MV-4-11 (cell line): ENCODE results near the gene UTY.

Experiments
- DNase-seq: peaks from one replicate; lab custom pipeline; 2025; lab: John Stamatoyannopoulos, UW

The UTY gene

GRCh38 chrY:13479828-13480227 is at the start of gene UTY:
Gene UTY (minus strand): TSS chrY:13480033. CDS start chrY:13479665, 368 bp downstream.
- peak; percentile 93 for DNase-seq

DNA sequence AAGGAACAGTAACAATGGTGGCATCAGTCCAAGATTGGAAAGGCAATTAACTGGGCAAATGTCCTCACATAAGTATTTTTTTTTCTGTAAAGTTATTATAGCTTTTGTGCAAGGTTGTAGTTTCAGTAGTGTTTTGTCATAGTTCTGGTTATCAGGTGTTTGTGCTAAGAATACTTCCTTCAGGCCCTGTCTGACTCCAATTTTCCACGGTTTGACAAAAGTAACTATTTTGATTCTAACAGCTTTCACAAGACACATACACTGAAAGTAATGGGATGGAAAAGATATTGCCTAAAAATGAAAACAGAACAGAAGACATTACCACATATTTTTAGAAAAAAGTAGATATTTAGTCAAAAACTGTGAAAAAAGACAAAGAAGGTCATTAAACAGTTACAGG is 40.6 kb upstream of the UTY start:
- no peak for DNase-seq

DNA sequence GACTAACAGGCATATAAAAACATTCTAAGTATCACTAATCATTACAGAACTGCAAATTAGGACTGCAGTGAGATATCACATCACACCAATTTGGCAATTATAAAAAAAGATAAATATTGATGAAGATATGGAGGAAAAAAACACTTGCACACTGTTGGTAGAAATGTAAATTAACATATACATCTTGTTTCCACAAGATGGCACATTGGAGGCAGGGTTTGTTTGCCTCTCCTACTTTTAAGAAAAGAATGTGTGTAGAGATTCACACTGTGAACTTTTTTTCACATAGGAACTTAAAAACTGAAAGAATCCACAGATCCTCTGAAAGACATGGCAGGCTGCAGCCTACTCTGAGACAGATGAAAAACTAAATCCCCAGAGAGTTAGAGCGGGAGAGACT is 21.4 kb upstream of the UTY start:
- DNase-seq: peak; percentile 6

- no peak for DNase-seq
Observed at GRCh38 chrY:13493737-13494136, 13.9 kb upstream of the UTY start.

DNA sequence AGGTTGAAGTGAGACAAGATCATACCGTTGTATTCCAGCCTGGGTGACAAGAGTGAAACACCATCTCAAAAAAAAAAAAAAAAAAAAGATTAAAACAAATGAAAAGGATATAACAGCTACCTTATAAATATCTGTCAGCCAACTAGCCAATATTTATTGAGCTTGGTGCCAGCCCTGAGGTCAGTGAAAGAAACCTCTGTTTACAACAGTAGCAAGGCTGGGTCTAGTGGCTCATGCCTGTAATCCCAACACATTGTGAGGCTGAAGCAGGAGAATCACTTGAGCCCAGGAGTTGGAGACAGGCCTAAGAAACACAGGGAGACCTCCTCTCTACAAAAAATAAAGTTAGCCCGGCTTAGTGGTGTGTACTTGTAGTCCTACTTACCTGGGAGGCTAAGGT is 12.6 kb upstream of the UTY start:
- no peak for DNase-seq

GRCh38 chrY:13488738-13489137 is 8.9 kb upstream of the UTY start:
- no peak for DNase-seq

DNA sequence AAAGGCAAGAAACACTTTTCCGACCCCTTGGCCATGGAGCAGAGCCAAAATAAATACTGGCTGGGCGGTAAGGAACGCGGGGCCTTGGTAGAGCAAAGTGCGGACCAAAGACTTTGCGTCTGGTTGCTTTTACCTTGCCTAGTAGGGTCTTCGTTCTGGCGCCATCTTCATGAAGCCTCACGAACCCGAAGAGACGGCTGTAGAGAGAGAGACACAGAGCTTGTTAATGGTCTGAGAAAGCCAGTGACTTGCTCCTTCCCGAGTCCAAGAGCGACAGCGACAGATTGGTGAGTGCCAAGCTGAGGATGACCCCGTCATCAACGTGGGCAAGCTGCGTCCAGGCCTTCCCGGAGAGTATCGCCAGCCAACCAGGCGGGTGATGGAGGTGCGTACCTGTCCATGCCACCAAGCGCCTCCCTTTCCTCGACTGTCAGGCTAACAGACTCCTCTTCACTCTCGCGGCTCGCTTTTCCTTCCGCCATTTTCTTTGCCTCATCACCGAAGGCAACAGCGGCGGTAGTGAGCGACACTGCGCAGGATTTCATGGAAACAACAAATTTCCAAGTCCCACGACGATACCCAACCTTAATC is 617 bp downstream of the UTY start:
- no peak for DNase-seq

- DNase-seq: peak; percentile 68
Observed at GRCh38 chrY:13478126-13478785, 1.6 kb downstream of the UTY start.

GRCh38 chrY:13474997-13475396 is 4.8 kb downstream of the UTY start:
- DNase-seq: no peak

DNA sequence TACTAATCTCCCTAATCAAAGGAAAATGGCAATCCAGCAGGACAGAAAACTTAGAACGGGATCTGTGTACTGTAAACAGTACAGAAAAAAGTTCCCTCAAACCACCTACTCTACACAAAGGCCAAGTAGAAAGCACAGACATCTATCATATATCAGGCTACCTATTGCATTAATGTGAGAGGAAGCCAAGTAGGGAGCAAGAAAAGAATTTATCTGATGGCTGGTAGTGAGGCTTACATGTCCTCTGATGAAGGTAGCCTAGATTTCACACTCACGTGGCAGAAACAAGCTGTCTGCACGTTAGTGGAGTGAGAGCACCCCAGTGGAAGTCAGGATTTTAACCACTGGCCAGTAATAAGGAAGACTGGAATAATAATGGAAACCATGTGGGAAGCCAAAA is 28.3 kb downstream of the UTY start:
- no peak for DNase-seq

DNA sequence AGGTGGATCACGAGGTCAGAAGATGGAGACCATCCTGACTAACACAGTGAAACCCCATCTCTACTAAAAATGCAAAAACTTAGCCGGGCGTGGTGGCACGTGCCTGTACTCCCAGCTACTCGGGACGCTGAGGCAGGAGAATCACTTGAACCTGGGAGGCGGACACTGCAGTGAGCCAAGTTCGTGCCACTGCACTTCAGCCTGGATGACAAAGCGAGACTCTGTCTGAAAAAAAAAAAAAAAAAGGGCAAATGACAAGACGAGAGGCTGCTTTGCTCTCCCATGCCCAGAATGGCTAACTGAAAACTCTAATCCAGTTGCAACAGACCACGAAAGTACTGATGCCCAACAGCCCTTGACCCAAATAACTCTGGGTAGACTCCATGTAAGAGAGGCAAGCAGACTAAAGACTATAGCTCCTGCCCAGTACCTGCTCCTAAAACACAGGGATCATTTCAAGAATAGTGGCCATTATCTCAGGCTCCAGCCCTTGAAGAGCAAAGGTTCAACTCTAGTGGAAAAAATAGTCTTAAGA is 29.2 kb downstream of the UTY start:
- no peak for DNase-seq

GRCh38 chrY:13445566-13445965 is 34.3 kb downstream of the UTY start:
- DNase-seq: no peak

GRCh38 chrY:13443146-13443545 is 36.7 kb downstream of the UTY start:
- no peak for DNase-seq

DNA sequence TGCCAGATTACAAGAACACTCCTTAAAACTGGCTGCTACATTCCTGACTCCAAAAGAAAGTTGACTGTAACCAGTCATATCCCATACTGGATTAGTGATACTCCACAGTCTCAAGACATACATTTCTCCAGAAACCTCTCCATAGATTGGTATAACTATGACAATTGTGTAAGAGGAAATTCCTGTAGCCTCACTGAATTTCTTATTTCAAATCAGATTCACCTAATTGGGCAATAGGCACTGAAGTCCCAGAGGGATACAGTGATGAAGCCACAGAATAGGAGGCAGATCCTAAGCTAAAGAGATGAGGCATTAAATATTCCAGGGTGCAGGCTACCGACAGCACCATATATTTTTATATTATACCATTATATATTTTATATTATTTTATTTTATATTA is 39.0 kb downstream of the UTY start:
- no peak for DNase-seq

- peak; percentile 5 for DNase-seq
Observed at GRCh38 chrY:13435968-13436937, 43.6 kb downstream of the UTY start.

DNA sequence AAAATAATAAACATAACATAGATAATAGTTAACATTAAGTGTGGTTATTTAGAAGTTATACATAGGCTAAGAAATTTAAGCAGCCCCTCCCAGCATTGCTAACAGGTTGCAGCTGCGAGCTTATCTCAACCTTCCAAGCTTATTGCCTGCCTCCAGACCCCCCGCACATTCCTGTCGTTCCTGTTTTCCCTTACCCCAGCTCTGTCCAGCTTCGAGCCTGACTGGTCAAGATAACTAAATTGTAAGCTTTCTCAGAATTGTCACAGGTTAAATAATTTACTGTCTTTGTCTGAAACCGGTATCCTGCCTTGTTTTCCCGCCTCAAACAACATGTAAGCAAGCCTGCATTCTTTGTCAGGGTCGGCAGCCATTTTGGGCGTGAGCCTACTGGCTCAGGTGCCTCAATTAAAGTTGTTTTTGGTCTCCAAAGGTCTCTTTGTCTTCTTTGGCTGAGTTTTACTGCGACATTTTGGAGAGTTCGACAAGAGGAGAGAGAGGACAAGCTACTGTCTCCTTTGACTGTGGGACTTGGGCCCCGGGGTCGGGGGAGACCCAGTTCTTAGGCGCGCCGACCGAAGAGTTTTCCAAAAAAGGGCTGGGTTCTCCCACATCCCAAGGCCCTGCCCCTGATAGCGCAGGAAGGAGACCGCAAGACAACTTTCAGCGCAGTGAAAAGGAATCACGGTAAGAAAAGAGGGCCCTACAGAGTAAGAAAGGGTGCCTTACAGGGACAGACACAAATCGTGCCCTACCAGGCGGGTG is 44.4 kb downstream of the UTY start:
- no peak for DNase-seq

- DNase-seq: no peak
Observed at GRCh38 chrY:13432293-13433025, 47.4 kb downstream of the UTY start.

GRCh38 chrY:13429551-13429950 is 50.3 kb downstream of the UTY start:
- DNase-seq: no peak

GRCh38 chrY:13423281-13423732 is 56.5 kb downstream of the UTY start:
- no peak for DNase-seq

DNA sequence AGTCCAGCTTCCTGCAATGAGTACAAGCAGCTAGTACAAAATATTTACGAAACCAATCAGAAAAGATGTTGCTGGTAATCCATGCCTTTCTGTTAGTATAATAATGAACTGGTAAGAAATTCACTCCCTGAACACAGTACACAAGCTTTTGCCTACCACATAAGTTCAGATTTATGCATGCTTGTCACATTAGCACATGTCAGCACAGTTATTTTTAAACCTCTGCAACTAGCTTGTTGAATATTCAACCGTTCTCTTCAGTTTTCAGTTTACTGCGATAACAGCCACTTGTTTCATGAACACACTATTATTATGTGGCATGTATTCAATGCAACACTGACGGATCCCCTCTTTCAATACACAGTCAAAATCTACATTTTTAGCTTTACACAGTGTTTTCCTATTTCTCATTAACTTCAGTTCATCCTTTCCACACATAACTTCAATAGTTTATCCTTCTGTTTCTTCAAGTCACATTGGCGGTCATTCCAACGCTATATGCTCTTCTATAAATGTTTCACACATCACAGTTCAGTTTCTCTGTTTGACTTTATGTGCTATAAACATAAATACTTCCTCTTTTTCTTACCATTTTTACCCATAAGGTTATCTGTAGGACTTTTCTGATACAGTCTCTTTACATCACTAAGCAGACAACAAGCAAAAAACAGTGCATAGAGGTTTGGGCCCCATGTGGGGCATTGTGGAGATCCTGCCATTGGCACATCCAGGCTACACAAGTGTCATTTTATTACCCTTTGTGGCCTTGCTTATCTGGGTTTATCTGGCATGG is 62.8 kb downstream of the UTY start:
- peak; percentile 44 for DNase-seq
